HEK293T (cell line): Measurements from ENCODE around the gene ASXL1.

Experiments
- CTCF ChIA-PET: fragments of 350-600 bp; formaldehyde crosslinking; extraction: SDS; loops from one replicate; lab custom pipeline; 2021; ENCODE audit warnings: antibody characterized with exemption, inconsistent platforms; lab: Yijun Ruan, JAX
- POLR2A ChIA-PET: fragments of 350-600 bp; formaldehyde crosslinking; extraction: SDS; loops from one replicate; lab custom pipeline; 2020; ENCODE audit warnings: antibody characterized with exemption, inconsistent platforms; lab: Yijun Ruan, JAX
- DNase-seq: peaks from one replicate; pipeline ENCODE4 v3.0.0; 2012; ENCODE audit warnings: mixed read lengths; ENCODE audit errors: extremely low spot score
- ARNT ChIP-seq: fragments of 450-650 bp; IDR thresholded peaks from 2 replicates; pipeline ENCODE4 v1.6.1; 2017; ENCODE audit warnings: mild to moderate bottlenecking
- BHLHE40 ChIP-seq: fragments of 450-650 bp; IDR thresholded peaks from 2 replicates; pipeline ENCODE4 v1.6.1; 2016; ENCODE audit warnings: mild to moderate bottlenecking, moderate library complexity, borderline replicate concordance
- CTBP1 ChIP-seq: fragments of 450-650 bp; IDR thresholded peaks from 2 replicates; pipeline ENCODE4 v1.6.1; 2016; ENCODE audit warnings: borderline replicate concordance
- ELF4 ChIP-seq: fragments of 450-650 bp; IDR thresholded peaks from 2 replicates; pipeline ENCODE4 v1.6.1; 2017; ENCODE audit warnings: antibody characterized with exemption
- FOXA1 ChIP-seq: fragments of 450-650 bp; IDR thresholded peaks from 2 replicates; pipeline ENCODE4 v1.6.1; 2016; ENCODE audit warnings: mild to moderate bottlenecking
- FOXK2 ChIP-seq: fragments of 450-650 bp; IDR thresholded peaks from 2 replicates; pipeline ENCODE4 v1.6.1; 2016; ENCODE audit warnings: mild to moderate bottlenecking
- FOXM1 ChIP-seq: fragments of 450-650 bp; IDR thresholded peaks from 2 replicates; pipeline ENCODE4 v1.6.1; 2017; ENCODE audit warnings: mild to moderate bottlenecking, borderline replicate concordance
- HDGF ChIP-seq: fragments of 450-650 bp; IDR thresholded peaks from 2 replicates; pipeline ENCODE4 v1.6.1; 2017; ENCODE audit warnings: antibody characterized with exemption, borderline replicate concordance
- L3MBTL2 ChIP-seq: fragments of 450-650 bp; conservative IDR thresholded peaks from 2 replicates; pipeline ENCODE4 v1.6.1; 2016; ENCODE audit warnings: mild to moderate bottlenecking
- LEF1 ChIP-seq: fragments of 450-650 bp; IDR thresholded peaks from 2 replicates; pipeline ENCODE4 v1.6.1; 2017; ENCODE audit warnings: mild to moderate bottlenecking, borderline replicate concordance
- NFRKB ChIP-seq: fragments of 450-650 bp; IDR thresholded peaks from 2 replicates; pipeline ENCODE4 v1.6.1; 2016; ENCODE audit warnings: mild to moderate bottlenecking, moderate library complexity
- SP1 ChIP-seq: fragments of 450-650 bp; IDR thresholded peaks from 2 replicates; pipeline ENCODE4 v1.6.1; 2017
- SUZ12 ChIP-seq: fragments of 450-650 bp; IDR thresholded peaks from 2 replicates; pipeline ENCODE4 v1.6.1; 2016; ENCODE audit warnings: mild to moderate bottlenecking
- TARDBP ChIP-seq: fragments of 450-650 bp; IDR thresholded peaks from 2 replicates; pipeline ENCODE4 v1.6.1; 2016
- ZNF384 ChIP-seq: fragments of 450-650 bp; IDR thresholded peaks from 2 replicates; pipeline ENCODE4 v1.6.1; 2016
- TF ChIP-seq, protein P1 (sequence below): fragments of 450-650 bp; IDR thresholded peaks from 2 replicates; pipeline ENCODE4 v1.6.1; 2016

Gene ASXL1

DNA sequence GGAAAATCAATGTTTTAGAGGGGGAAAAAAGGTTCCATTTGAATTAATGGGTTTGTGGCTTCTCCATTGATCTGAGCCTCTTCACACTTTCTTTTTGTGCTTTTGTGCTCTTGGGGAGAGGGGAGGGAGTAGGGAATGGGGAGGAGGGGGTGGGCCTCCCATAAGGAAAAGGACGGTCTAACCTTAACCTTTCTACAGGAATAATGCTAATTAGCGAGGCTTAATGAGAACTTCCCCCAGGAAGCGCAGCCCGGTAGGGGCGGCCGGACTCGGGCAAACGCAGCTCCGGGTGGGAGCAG is 124.0 kb downstream of the ASXL1 start:
- no peak for DNase-seq
- TF ChIP-seq LEF1, result no peak
- no peak for TF ChIP-seq NFRKB
- no peak for TF ChIP-seq ARNT
- TF ChIP-seq TARDBP, result no peak
- TF ChIP-seq, protein P1, sequence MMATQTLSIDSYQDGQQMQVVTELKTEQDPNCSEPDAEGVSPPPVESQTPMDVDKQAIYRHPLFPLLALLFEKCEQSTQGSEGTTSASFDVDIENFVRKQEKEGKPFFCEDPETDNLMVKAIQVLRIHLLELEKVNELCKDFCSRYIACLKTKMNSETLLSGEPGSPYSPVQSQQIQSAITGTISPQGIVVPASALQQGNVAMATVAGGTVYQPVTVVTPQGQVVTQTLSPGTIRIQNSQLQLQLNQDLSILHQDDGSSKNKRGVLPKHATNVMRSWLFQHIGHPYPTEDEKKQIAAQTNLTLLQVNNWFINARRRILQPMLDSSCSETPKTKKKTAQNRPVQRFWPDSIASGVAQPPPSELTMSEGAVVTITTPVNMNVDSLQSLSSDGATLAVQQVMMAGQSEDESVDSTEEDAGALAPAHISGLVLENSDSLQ, result no peak
- TF ChIP-seq SUZ12, result no peak
- no peak for TF ChIP-seq FOXM1
- TF ChIP-seq CTBP1, result no peak
- TF ChIP-seq HDGF, result no peak
- no peak for TF ChIP-seq SP1
- ChIA-PET CTCF (no interaction called here), POLR2A (no interaction called here)

DNA sequence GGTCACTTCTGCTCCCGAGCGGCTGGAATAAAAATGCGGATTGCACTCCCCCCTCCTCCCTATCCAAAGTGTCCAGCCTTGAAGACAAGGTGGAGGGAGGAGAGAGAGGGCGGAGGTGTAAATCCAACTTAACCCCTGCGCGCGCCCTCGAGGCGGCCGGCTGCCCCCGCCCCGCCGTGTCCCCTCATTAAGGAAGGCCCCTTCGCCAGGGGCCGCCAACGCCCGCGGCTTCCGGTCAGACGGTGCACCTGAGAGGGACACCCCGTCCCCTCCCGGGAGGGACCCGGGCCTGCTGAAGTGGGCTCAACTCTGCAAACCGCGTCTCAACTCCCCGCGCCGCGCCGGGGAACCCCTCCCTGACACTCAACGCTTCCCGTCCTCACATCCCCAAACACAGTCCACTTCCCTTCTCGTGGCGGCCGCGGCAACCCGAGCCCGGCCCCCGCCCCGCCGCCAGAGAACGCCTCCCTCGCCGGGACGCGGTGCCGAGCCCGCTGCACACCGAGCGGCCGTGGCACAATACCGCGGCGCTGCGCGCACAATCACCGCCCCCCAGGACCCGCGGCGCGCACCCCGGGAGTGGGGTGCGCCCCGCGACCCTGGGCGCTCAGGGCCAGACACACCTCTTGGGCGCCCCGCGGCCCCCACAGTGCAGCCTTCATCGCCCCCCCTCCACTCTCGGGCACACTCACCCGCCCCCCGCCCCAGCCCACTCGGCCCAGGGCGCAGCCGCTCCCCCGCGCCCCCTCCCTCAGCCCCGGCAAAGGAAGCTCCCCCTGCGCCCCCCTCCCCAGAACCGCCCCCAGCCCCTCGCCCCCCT is 124.5 kb downstream of the ASXL1 start:
- POLR2A ChIA-PET, result no interaction called here
- TF ChIP-seq HDGF (no peak), NFRKB (no peak), ARNT (no peak), LEF1 (no peak), FOXK2 (no peak), ZNF384 (no peak), BHLHE40 (no peak), CTBP1 (no peak), ELF4 (no peak), FOXM1 (no peak), SUZ12 (no peak)
- CTCF ChIA-PET, result no interaction called here
- DNase-seq, result peak; percentile 35

DNA sequence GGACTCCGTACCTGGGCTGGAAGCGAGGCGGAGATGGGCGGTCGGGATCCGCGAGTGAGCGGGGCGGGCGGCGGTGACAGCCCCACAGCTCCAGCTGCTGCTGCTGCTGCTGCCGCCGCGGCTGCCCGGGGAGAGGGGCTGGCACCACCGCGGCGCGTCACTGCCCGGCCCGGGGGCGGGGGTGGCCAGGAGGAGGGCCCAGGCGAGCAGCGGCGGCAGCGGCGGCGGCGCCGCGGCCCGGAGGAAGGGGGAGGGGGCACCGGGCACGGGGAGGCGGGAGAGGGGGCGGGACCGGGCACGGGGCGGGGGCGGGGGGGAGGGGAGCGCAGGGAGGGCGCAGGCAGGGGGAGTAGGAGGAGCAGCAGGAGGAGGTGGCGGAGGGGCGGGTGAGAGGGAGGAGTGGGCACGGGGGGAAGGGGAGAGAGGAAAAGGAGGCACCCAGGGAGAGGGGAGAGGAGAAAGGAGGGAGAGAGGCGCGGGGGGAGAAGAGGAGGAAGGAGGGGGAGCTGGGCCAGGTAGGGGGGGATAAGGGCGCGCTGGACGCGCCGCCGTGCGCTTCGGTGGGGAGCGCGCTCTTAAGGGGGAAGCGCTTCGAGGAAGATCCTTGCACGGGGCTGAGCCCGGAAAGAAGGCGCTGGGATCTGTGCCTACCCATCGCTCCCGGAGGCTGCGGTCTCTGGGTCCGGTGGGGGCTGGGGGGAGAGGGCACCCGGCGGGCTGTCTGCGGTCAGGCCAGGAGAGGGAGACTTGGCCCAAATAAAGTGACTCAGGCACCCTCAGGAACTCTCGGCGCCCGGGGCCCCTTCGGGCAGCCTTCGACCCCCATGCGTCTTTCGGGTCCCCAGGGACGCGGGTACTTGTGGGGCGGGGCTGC is 125.5 kb downstream of the ASXL1 start:
- TF ChIP-seq L3MBTL2 (peak; percentile 72), LEF1 (no peak), NFRKB (no peak), FOXM1 (no peak), FOXA1 (no peak), HDGF (no peak), ELF4 (no peak)

DNA sequence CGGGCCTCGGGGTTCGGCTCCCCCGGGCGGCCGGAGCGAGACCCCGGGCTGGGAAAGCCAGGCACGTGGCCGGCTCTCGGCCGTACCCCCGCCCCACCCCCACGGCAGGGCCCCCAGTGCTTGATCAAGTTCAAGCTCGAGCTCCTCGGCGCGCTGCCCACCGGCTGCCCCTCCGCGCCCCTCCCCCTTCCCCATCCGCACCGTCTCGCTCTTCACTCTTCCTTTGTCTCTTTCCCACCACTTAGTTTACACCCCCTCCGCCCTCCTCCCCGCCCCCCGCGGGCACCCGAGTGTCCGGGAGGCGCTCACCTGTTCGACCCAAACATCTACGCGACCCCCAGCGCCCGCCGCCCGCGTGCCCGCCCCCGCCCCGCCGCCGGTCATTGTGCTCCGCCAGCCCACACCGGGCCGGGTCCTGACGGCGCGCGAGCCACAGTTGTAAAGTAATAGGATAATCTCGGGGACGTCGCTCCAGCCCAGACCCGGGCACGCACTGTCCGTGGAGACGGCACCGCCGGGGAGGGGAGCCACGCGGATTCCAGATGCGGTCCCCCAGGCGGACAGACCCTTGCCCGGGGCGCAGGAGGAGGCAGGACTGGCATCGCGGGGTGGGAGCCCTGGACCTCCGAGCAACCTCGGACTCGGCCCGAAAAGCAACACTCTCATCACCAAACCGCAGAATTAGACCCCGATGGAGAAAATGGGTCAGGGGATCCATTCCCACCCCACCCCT is 126.3 kb downstream of the ASXL1 start:
- TF ChIP-seq LEF1 (no peak), BHLHE40 (no peak), FOXM1 (no peak), HDGF (no peak)

More for the DNA sequence above, 125.5 kb downstream of the ASXL1 start:
- POLR2A ChIA-PET, result interaction anchor here (1.0 to 1.6 kb wide), 3 partner anchors 14 to 37 kb away, joined by 3 read pairs; no protein-coding TSS in a partner anchor
- CTCF ChIA-PET, result no interaction called here
- DNase-seq, result peak; percentile 62

DNA sequence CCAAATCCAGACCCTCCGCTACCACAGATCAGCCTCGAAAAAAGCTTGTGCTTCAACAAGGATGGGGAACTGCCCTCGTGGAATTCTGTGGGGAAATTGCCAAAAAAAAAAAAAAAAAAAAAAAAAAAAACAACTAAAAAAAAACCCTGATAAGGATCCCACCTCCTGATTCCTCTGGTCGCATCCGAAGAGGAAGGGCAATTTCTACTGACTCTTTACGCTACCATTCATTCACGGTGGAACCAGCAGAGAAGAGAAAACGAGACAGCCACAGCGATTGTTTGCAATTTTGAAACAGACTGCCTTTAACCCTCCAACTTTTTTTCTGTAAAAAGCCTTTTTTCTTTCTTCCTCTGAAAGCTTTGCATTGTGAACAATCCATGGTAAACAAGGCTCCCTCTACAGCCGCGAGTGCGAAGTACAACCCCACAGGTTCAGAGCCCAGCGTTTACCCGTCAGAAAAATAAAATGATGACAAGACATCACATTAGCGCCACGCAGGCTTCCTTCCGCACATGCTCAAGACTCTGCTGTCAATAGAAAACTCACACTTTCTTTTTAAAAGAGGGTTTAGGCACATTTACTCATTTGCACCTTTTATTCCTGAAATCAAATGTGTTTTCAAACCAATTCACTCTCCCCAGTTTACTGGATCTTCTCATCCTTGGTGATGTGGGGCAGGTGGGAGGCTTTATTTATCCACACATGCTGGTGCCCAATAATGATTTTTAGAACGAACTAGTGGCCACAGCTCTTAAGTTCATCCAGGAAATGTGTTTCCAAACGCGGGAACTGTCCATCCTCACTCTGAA is 127.0 kb downstream of the ASXL1 start:
- peak; percentile 94 for TF ChIP-seq ZNF384
- TF ChIP-seq FOXM1, result no peak
- peak; percentile 76; the same call in 1 of the 2 replicates for TF ChIP-seq FOXK2
- ChIA-PET CTCF (interaction anchor here (0.6 to 1.0 kb wide), 3 partner anchors 167 to 614 kb away, joined by 3 to 5 read pairs (median 3); no protein-coding TSS in a partner anchor), POLR2A (interaction anchor here (1.6 kb wide), 1 partner anchor 27 kb away, joined by 3 read pairs; no protein-coding TSS in a partner anchor)
- DNase-seq, result peak; percentile 65

More for the DNA sequence above, 126.3 kb downstream of the ASXL1 start:
- POLR2A ChIA-PET, result interaction anchor here (1.0 to 1.6 kb wide), 3 partner anchors 13 to 36 kb away, joined by 3 read pairs; no protein-coding TSS in a partner anchor
- peak; percentile 25 for DNase-seq
- CTCF ChIA-PET, result interaction anchor here (0.6 kb wide), 2 partner anchors 322 to 614 kb away, joined by 3 to 5 read pairs; no protein-coding TSS in a partner anchor

DNA sequence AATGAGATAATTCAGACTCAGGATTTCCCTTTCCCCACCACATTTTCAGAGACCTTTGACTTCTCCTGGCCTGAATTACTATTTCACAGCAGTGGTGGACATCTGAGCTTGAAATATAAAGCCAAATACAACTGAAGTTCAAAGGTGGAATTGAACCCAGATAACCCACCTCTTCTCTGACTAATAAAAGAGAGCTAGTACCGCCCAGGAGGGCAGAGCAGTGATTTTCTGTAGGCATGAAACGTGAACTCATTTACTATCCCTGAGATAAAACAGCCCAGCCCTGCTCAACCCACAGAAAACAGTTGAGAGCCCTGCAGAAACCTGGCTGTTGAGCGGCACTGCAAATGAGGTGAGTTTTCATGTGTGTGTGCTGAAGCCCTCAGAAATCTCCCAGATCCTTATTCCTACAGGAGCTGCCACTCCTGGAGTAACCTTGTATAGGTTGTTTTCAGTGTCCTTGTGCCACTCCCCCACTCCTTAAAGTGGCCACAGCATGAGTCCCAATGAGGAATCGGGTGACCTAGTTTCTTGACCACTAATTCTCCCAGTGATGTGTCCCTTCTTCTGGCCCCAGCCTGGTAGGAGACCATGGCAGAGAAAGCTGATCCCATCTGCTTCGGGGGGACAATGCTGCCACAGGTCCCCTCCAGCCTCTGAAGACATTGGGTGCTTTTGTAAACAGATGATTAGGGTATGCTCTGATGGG is 127.8 kb downstream of the ASXL1 start:
- TF ChIP-seq BHLHE40 (no peak), FOXM1 (no peak), ELF4 (no peak), ZNF384 (no peak), FOXK2 (no peak), TARDBP (no peak), FOXA1 (no peak), SUZ12 (no peak), NFRKB (no peak), HDGF (no peak), L3MBTL2 (no peak), CTBP1 (no peak), LEF1 (no peak), SP1 (no peak), ARNT (no peak)
- TF ChIP-seq, protein P1, result no peak
- ChIA-PET CTCF (interaction anchor here (1.0 kb wide), 1 partner anchor 167 kb away, joined by 3 read pairs; no protein-coding TSS in a partner anchor), POLR2A (no interaction called here)
- no peak for DNase-seq
